Upper lobe of right lung (tissue), 1 donor: Measurements from ENCODE around the gene SPTAN1. TPM values are rescaled to one million over a fixed set of nuclear protein-coding genes. Genes with fewer than 3 reads are reported as not detected.
A peak's percentile ranks its signal among the peaks of the same experiment; 100 is the strongest.

Experiments
- ATAC-seq: fragments of 200-7000 bp; cut with Tn5 transposase; one replicate; pipeline ENCODE4 v1.9.1; 2020; ENCODE audit warnings: mild to moderate bottlenecking, moderate library complexity
- DNase-seq: peaks from one replicate; pipeline ENCODE4 v3.0.0-alpha.2; 2020
- H3K27ac ChIP-seq: fragments of 200-600 bp; one replicate; pipeline ENCODE4 v1.8.0; 2022
- H3K27me3 ChIP-seq: fragments of 200-600 bp; one replicate; pipeline ENCODE4 v1.8.0; 2022; ENCODE audit warnings: mild to moderate bottlenecking
- H3K36me3 ChIP-seq: fragments of 200-600 bp; one replicate; pipeline ENCODE4 v1.8.0; 2022
- H3K4me1 ChIP-seq: fragments of 200-600 bp; one replicate; pipeline ENCODE4 v1.8.0; 2022
- H3K4me3 ChIP-seq: fragments of 200-600 bp; one replicate; pipeline ENCODE4 v1.8.0; 2022; ENCODE audit warnings: mild to moderate bottlenecking
- H3K9me3 ChIP-seq: fragments of 200-600 bp; one replicate; pipeline ENCODE4 v1.8.0; 2022
- CTCF ChIP-seq: fragments of 200-600 bp; IDR thresholded peaks from one replicate; pipeline ENCODE4 v1.8.0; 2022; ENCODE audit warnings: antibody characterized with exemption
- intact Hi-C: fragments of 100-400 bp; cut with DNase I; formaldehyde crosslinking; loops from one replicate; pipeline ENCODE4 v1.11.0; 2022
- total RNA-seq: library from RNA; stranded (reverse); fragmentation: NEBNext Ultra II Directional; extraction: Animal tissue kit (Norgen Biotek cat#: 25700); gene quantifications from one replicate; pipeline ENCODE4 v1.2.1, GENCODE V29; 2021
- donor health status: DM: no; HTN: yes; CAD: no; lungs with severe emphysema.

Gene SPTAN1
- total RNA-seq, 1 donor from 2014 or later: 358 TPM

GRCh38 chr9:128628471-128629048 is 76.2 kb downstream of the SPTAN1 start:
- Histone ChIP-seq H3K4me3 (no peak overlapping the region), H3K9me3 (no peaks in the 10 kb centered on the region), H3K27ac (no peak overlapping the region), H3K36me3 (peaks cover 100% of the 10 kb centered on the region), H3K4me1 (peaks cover 9% of the 10 kb centered on the region), H3K27me3 (no peaks in the 10 kb centered on the region)
- ATAC-seq: peak; percentile 56
- TF ChIP-seq CTCF: no peak
- no peak for DNase-seq
- intact Hi-C loops: no loop called here

GRCh38 chr9:128629136-128629535 is 76.7 kb downstream of the SPTAN1 start:
- Histone ChIP-seq H3K27ac (no peak overlapping the region), H3K4me1 (peaks cover 9% of the 10 kb centered on the region), H3K36me3 (peaks cover 100% of the 10 kb centered on the region), H3K9me3 (no peaks in the 10 kb centered on the region), H3K4me3 (no peak overlapping the region), H3K27me3 (no peaks in the 10 kb centered on the region)
- no peak for TF ChIP-seq CTCF
- no peak for DNase-seq
- no peak for ATAC-seq
- intact Hi-C loops: no loop called here

- Histone ChIP-seq H3K27me3 (no peaks in the 10 kb centered on the region), H3K9me3 (no peaks in the 10 kb centered on the region), H3K4me3 (no peak overlapping the region), H3K27ac (no peak overlapping the region), H3K36me3 (peaks cover 96% of the 10 kb centered on the region), H3K4me1 (peaks cover 17% of the 10 kb centered on the region)
- no peak for TF ChIP-seq CTCF
- DNase-seq: no peak
- intact Hi-C loops: no loop called here
- ATAC-seq: no peak
These were observed 77.6 kb downstream of the SPTAN1 start for GRCh38 chr9:128629852-128630545.

GRCh38 chr9:128631636-128632035 is 79.2 kb downstream of the SPTAN1 start:
- intact Hi-C loops: no loop called here
- Histone ChIP-seq H3K4me3 (no peak overlapping the region), H3K27ac (no peak overlapping the region), H3K4me1 (peaks cover 30% of the 10 kb centered on the region), H3K27me3 (no peaks in the 10 kb centered on the region), H3K9me3 (no peaks in the 10 kb centered on the region), H3K36me3 (peaks cover 80% of the 10 kb centered on the region)
- no peak for TF ChIP-seq CTCF
- ATAC-seq (no peak), DNase-seq (no peak)

GRCh38 chr9:128632066-128632465 is 79.7 kb downstream of the SPTAN1 start:
- no peak for TF ChIP-seq CTCF
- H3K4me3 ChIP-seq: no peak overlapping the region
- peaks cover 75% of the 10 kb centered on the region for H3K36me3 ChIP-seq
- peaks cover 30% of the 10 kb centered on the region for H3K4me1 ChIP-seq
- H3K9me3 ChIP-seq: no peaks in the 10 kb centered on the region
- intact Hi-C loops: no loop called here
- no peak overlapping the region for H3K27ac ChIP-seq
- ATAC-seq (no peak), DNase-seq (no peak)
- no peaks in the 10 kb centered on the region for H3K27me3 ChIP-seq
